Small intestine (tissue), 7 donors: ENCODE data around the gene TMED4. TPM values are rescaled to one million over a fixed set of nuclear protein-coding genes. Genes with fewer than 3 reads are reported as not detected.

Experiments used
- DNase-seq, 2 donors: peaks; one replicate each; pipeline versions ENCODE4 v3.0.0 to v3.0.0-alpha.2; 2013
- FAIRE-seq: peaks from 2 replicates; lab custom pipeline; 2012; peaks lifted over from hg19 to GRCh38; lab: Jason Lieb, UNC
- H3K27ac ChIP-seq, 3 donors: one replicate each; pipeline ENCODE4 v1.5.1; 2013; ENCODE audit warnings: low read length in 2 of 3, mild to moderate bottlenecking in 2 of 3, control low read depth in 1 of 3, inconsistent platforms in 1 of 3, low read depth in 1 of 3, moderate library complexity in 1 of 3
- H3K27me3 ChIP-seq, 3 donors: one replicate each; pipeline ENCODE4 v1.6.1; 2013; ENCODE audit warnings: low read length in 3 of 3, inconsistent platforms in 1 of 3; ENCODE audit not compliant: control insufficient read depth in 3 of 3, insufficient read depth in 3 of 3
- H3K36me3 ChIP-seq, 3 donors: one replicate each; pipeline ENCODE4 v1.6.1; 2013; ENCODE audit warnings: low read length in 3 of 3, inconsistent platforms in 1 of 3, low read depth in 1 of 3, mild to moderate bottlenecking in 1 of 3, moderate library complexity in 1 of 3; ENCODE audit not compliant: control insufficient read depth in 3 of 3, insufficient read depth in 2 of 3
- H3K4me1 ChIP-seq, 3 donors: one replicate each; pipeline ENCODE4 v1.6.1; 2013; ENCODE audit warnings: low read length in 2 of 3, inconsistent platforms in 1 of 3, low read depth in 1 of 3, mild to moderate bottlenecking in 1 of 3, moderate library complexity in 1 of 3; ENCODE audit not compliant: control insufficient read depth in 3 of 3, insufficient read depth in 2 of 3
- H3K4me3 ChIP-seq, 3 donors: one replicate each; pipeline ENCODE4 v1.5.1; 2013; ENCODE audit warnings: low read length in 3 of 3, control low read depth in 1 of 3, inconsistent platforms in 1 of 3, low read depth in 1 of 3, mild to moderate bottlenecking in 1 of 3, moderate library complexity in 1 of 3
- H3K9me3 ChIP-seq, 2 donors: one replicate each; pipeline ENCODE4 v1.6.1; 2013; ENCODE audit warnings: low read depth in 1 of 2, low read length in 1 of 2; ENCODE audit not compliant: control insufficient read depth in 2 of 2, insufficient read depth in 1 of 2
- WGBS, 3 donors: extraction: QIAGEN DNeasy Blood & Tissue Kit; methylation state at CpG; one replicate each; pipeline ENCODE4 v1.1.7; 2013; 5-methylcytosine and 5-hydroxymethylcytosine counted together
- polyA plus RNA-seq, 4 donors: library from polyadenylated mRNA; stranded (reverse) in 3 of 4; unstranded in 1 of 4; fragments of 200-250 nt in 3 of 4; fragments of 120-200 nt in 1 of 4; gene quantifications; one replicate each; pipeline versions ENCODE4 v1.2.1 to v1.2.3, GENCODE V29; 2013
- donor health status: healthy with polysubstance abuse.
- donor health status: control.
- donor health status: control.
- donor health status: Bipolar disorder and iron deficiency.
- donor health status: healthy.

The TMED4 gene
- polyA plus RNA-seq, 4 donors = 64.8 to 166 (median 80.0) TPM

DNA sequence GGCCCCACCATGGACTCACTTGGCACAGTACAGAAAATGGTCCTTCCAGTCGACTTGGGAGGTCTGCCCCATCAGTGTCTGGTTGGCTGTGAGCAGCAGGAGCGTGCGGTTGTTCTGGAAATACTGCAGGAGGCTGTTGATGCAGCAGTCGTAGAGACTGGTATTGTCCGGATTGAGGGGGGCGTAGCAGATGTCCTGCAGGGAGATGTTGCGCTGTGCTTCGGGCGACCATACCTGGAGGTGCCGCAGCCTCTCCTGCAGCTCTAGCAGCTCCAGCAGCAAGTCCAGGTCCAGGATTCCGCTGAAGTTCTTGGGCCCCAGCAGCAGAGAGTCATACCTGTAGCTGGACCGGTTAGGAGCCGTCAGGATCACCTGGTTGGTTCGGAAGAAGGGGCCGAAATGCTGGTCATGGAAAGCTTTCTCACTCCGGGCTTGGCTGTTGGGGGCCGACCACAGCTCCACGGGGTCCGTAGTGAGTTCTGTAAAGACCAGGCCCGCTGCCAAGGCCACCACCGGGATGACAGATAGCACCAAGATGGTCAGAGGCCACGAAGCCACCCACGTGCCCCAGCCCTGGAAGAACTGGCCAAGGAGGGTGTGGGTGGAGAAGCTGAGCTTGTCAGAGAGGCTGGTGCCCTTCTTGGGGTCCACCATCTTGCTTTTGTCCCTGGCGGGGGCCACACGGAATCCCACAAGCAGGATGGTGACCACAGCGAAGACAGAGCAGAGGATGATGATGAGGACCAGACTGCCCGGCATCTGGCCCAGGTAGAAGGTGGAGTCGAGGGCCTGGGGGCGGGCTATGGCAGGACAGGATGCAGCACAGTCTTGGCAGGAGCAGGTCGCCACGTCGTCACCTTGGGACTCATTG is 43.0 kb downstream of the TMED4 start:
- 74 to 91% (median 83%) methylated on average over 32 of the region's 32 CpGs for WGBS, 3 donors
- H3K4me1 ChIP-seq = peaks cover 0 to 76% (median 14%) of the 10 kb centered on the region in 3 donors
- H3K9me3 ChIP-seq = no peaks in the 10 kb centered on the region
- FAIRE-seq (no peak), DNase-seq (no peak)
- peak overlapping the region in 2 of 3 donors; percentile 31 to 73 for H3K4me3 ChIP-seq
- no peak overlapping the region for H3K27ac ChIP-seq
- no peaks in the 10 kb centered on the region for H3K27me3 ChIP-seq
- H3K36me3 ChIP-seq = peaks cover 0 to 55% (median 0%) of the 10 kb centered on the region in 3 donors

DNA sequence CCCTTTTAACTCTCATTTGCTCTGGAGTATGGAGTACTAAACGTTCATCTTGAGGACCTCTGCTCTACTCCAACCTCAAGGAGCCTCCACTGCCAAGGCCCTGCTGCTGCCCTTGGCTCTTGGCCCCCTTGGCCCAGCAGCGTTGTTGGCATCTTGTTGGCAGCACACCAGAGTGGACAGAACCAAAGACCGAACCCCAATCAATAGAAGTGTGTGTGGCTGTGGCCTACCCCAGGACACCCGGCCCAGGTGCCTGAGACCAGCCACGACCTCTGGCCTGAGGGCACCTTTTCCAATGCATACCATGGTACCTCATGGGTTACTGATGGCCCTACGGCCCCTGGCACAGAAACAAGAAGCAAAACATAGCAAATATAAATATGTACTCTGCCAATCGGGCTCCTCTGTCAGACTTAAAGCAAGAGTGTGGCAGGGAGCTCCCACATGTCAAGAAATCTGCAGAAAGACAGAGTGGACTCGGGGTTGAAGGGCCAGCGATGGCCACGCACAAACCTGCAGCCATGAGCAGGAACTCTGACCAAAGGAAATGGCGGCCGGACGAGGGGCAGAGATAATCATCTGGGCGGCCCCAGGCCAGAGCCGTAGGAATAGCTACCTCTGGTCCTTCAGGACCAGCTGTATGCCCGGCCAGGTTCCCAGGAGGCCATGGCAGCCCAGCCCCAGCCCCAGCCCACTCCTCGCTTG is 43.8 kb downstream of the TMED4 start:
- WGBS, 3 donors = 35 to 76% (median 59%) methylated on average over 17 of the region's 17 CpGs
- peaks cover 0 to 71% (median 14%) of the 10 kb centered on the region in 3 donors for H3K4me1 ChIP-seq
- peak overlapping the region in 2 of 3 donors; percentile 31 to 73 for H3K4me3 ChIP-seq
- H3K9me3 ChIP-seq = no peaks in the 10 kb centered on the region
- DNase-seq (peak in 1 of 2 donors; percentile 20), FAIRE-seq (no peak)
- no peaks in the 10 kb centered on the region for H3K27me3 ChIP-seq
- H3K36me3 ChIP-seq = peaks cover 0 to 61% (median 0%) of the 10 kb centered on the region in 3 donors
- peak overlapping the region in 1 of 3 donors; percentile 41 for H3K27ac ChIP-seq

DNA sequence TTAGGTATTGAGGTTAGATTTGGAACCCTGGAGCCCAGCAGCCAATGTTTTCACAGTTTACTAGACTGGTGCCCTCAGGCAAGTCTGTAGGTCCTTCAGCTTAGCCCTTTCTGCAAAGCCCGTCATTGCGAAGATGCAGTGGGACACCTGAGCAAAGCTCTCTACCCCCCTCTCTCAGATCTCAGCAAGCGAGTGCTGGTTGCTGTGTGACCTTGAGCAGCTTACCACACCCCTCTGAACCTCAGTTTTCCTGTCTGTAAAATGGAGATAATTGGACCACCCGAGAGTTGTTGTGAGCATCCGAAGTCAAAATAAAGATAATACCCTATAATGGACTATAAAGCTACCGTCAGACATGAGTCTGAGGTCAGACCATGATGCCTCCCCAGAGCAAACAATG is 44.6 kb downstream of the TMED4 start:
- DNase-seq (no peak), FAIRE-seq (no peak)
- peaks cover 0 to 64% (median 8%) of the 10 kb centered on the region in 3 donors for H3K4me1 ChIP-seq
- H3K4me3 ChIP-seq = peak overlapping the region in 2 of 3 donors; percentile 31 to 73
- WGBS, 3 donors = 56 to 91% (median 73%) methylated on average over 6 of the region's 6 CpGs
- H3K27ac ChIP-seq = peak overlapping the region in 1 of 3 donors; percentile 32
- H3K36me3 ChIP-seq = peaks cover 0 to 65% (median 0%) of the 10 kb centered on the region in 3 donors
- no peaks in the 10 kb centered on the region for H3K9me3 ChIP-seq
- H3K27me3 ChIP-seq = no peaks in the 10 kb centered on the region

DNA sequence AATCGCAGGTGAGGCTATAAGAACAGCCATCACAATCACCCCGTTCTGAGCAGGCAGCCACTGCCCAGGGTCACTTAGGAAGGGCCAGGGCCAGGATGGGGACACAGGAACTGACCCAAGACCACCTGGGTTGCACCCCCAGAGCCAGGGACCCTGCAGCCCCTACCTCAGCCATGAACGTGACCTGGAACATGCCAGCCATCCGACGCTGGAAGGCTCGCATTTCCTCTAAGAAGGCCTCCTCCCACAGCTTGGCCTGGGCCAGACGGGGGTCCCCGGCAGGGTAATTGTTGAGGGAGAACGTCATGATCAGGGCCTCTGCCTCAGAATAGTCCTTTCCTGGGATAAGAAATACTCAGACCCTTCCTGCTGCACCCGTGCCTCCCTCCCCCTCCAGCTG is 45.9 kb downstream of the TMED4 start:
- WGBS, 3 donors = 81 to 92% (median 84%) methylated on average over 9 to 10 of the region's 10 CpGs
- H3K27ac ChIP-seq = no peak overlapping the region
- peak overlapping the region in 2 of 3 donors; percentile 31 to 73 for H3K4me3 ChIP-seq
- no peaks in the 10 kb centered on the region for H3K9me3 ChIP-seq
- H3K4me1 ChIP-seq = peaks cover 0 to 50% (median 7%) of the 10 kb centered on the region in 3 donors
- peaks cover 0 to 79% (median 1%) of the 10 kb centered on the region in 3 donors for H3K36me3 ChIP-seq
- FAIRE-seq (no peak), DNase-seq (no peak)
- H3K27me3 ChIP-seq = no peaks in the 10 kb centered on the region

DNA sequence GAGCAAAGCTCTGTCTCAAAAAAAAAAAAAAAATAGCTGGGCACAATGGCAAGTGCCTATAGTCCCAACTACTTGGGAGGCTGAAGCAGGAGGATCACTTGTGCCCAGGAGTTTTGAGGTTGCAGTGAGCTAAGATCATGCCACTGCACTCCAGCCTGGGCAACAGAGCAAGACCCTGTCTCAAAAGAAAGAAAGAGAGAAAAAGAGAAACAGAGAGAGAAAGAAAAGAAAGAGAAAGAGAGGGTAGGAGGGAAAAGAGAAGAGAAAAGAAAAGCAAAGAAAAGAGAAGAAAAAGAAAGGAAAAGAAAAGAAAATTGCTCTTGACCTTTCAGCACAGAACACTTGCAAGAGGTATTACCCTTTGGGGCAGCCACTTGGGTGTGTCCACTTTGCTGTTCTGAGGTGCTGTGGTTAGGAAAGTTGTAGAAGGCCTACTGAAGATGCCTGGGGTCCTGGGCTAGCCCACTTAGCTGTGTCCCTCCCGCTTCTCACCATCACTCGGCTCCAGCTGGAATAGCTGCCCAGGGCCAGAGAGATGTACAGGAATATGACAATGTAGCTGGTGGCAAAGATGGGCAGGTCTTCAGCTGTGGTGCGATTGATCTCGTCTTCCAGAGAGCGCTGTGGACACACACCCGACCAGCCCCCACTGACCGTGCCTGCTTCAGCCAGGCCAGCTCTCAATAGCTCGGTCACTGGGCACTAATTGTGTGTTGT is 46.5 kb downstream of the TMED4 start:
- Histone ChIP-seq H3K36me3 (peaks cover 0 to 84% (median 5%) of the 10 kb centered on the region in 3 donors), H3K4me3 (peak overlapping the region in 1 of 3 donors; percentile 73), H3K4me1 (peaks cover 0 to 44% (median 7%) of the 10 kb centered on the region in 3 donors), H3K9me3 (no peaks in the 10 kb centered on the region), H3K27ac (no peak overlapping the region), H3K27me3 (no peaks in the 10 kb centered on the region)
- 88 to 93% (median 93%) methylated on average over 8 of the region's 8 CpGs for WGBS, 3 donors
- DNase-seq (no peak), FAIRE-seq (no peak)

DNA sequence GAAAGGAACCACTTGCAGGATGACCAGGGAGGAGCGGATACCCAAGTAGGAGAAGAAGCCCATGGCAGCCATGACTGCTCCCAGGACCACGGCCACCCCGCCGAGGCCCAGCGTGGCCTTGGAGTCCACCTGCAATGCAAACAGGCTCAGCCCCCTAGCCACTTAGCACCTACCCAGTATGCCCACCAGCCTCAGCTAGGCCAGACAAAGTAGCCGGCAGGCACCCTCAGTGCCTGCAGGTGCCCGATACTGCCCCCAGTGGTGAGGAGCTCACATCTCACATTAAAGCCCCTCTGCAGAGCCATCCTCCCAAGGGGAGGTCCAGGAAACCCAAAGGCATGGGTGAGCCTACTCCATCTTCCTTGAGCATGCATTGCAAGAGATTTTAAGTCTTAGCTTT is 47.5 kb downstream of the TMED4 start:
- DNase-seq = peak in 1 of 2 donors; percentile 68
- Histone ChIP-seq H3K4me3 (no peak overlapping the region), H3K27me3 (no peaks in the 10 kb centered on the region), H3K27ac (peak overlapping the region in 2 of 3 donors; percentile 21 to 51), H3K9me3 (no peaks in the 10 kb centered on the region), H3K4me1 (peaks cover 0 to 35% (median 4%) of the 10 kb centered on the region in 3 donors), H3K36me3 (peaks cover 0 to 75% (median 5%) of the 10 kb centered on the region in 3 donors)
- no peak for FAIRE-seq
- 57 to 77% (median 75%) methylated on average over 7 of the region's 7 CpGs for WGBS, 3 donors

DNA sequence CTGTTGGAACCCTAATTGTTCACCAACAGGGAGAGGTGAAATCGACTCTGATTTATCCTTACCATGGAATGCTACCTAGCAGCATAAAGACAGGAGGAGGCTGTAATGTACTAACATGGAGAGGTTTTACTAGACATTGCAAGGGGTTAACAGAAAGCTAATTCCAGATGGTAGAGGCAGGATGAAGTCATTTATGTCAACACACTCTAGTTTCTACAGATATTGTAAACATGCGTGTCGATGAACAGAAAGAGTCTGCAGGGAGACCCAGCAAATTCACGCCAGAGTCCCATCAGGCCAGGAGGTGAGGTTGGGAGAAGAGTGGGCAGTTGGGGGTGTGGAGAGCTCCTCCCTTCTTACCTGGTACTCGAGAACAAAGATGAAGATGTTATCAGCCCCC is 47.9 kb downstream of the TMED4 start:
- FAIRE-seq (no peak), DNase-seq (peak in 1 of 2 donors; percentile 37)
- peak overlapping the region in 2 of 3 donors; percentile 21 to 51 for H3K27ac ChIP-seq

More for the DNA sequence above, 47.9 kb downstream of the TMED4 start:
- Histone ChIP-seq H3K9me3 (no peaks in the 10 kb centered on the region), H3K36me3 (peaks cover 0 to 73% (median 5%) of the 10 kb centered on the region in 3 donors), H3K27me3 (no peaks in the 10 kb centered on the region), H3K4me1 (peaks cover 0 to 31% (median 4%) of the 10 kb centered on the region in 3 donors), H3K4me3 (no peak overlapping the region)
- 57 to 69% (median 65%) methylated on average over 5 of the region's 5 CpGs for WGBS, 3 donors
